CD4-positive, alpha-beta T cell (primary cell): ENCODE data around the gene C1QTNF3. TPM values are rescaled to one million over a fixed set of nuclear protein-coding genes. Genes with fewer than 3 reads are reported as not detected.

Experiments used
- ATAC-seq: fragments of 200-7000 bp; cut with Tn5 transposase; one replicate; pipeline ENCODE4 v1.10.0; 2022; ENCODE audit warnings: mild to moderate bottlenecking; ENCODE audit not compliant: poor library complexity
- CTCF ChIA-PET: fragments of 350-600 bp; sonication (Branson Sonifier 250); formaldehyde crosslinking; loops from one replicate; lab custom pipeline; 2021; ENCODE audit warnings: antibody characterized with exemption, inconsistent platforms; lab: Charles Lee
- POLR2A ChIA-PET: fragments of 350-600 bp; sonication (Branson Sonifier 250); formaldehyde crosslinking; loops from one replicate; lab custom pipeline; 2021; ENCODE audit warnings: antibody characterized with exemption, inconsistent platforms; lab: Charles Lee
- DNase-seq, 14 experiments: peaks; one replicate each; pipeline ENCODE4 v3.0.0-alpha.2; 2013 to 2020; ENCODE audit warnings: mixed read lengths in 2 of 14
- H3K27ac ChIP-seq, 2 donors: one replicate each; pipeline versions ENCODE4 v1.5.1 to v1.7.0; 2013; ENCODE audit warnings: low read length in 2 of 2, low read depth in 1 of 2, mild to moderate bottlenecking in 1 of 2
- H3K27me3 ChIP-seq, 2 experiments: 1 replicate in 1 of 2; 2 replicates in 1 of 2; pipeline versions ENCODE4 v1.6.1 to v1.7.0; 2013; ENCODE audit warnings: low read length in 2 of 2, control low read depth in 1 of 2, mild to moderate bottlenecking in 1 of 2, moderate library complexity in 1 of 2; ENCODE audit not compliant: insufficient read depth in 2 of 2, control insufficient read depth in 1 of 2
- H3K36me3 ChIP-seq: one replicate; pipeline ENCODE4 v1.6.1; 2013; ENCODE audit warnings: low read length, control low read depth; ENCODE audit not compliant: insufficient read depth
- H3K4me1 ChIP-seq: one replicate; pipeline ENCODE4 v1.6.1; 2013; ENCODE audit warnings: low read length, control low read depth; ENCODE audit not compliant: insufficient read depth
- H3K4me3 ChIP-seq: one replicate; pipeline ENCODE4 v1.5.1; 2013; ENCODE audit warnings: mild to moderate bottlenecking, low read length, moderate library complexity
- H3K9me3 ChIP-seq, 2 experiments: 1 replicate in 1 of 2; 2 replicates in 1 of 2; pipeline versions ENCODE4 v1.6.1 to v1.7.0; 2013; ENCODE audit warnings: low read length in 2 of 2, mild to moderate bottlenecking in 2 of 2, control low read depth in 1 of 2, moderate library complexity in 1 of 2; ENCODE audit not compliant: control insufficient read depth in 1 of 2, insufficient read depth in 1 of 2
- H3K27ac Mint-ChIP-seq: one replicate; pipeline ENCODE4 v1.8.0; 2020; ENCODE audit warnings: mixed read lengths
- H3K27me3 Mint-ChIP-seq: one replicate; pipeline ENCODE4 v1.8.0; 2021; ENCODE audit warnings: mixed read lengths
- H3K36me3 Mint-ChIP-seq: one replicate; pipeline ENCODE4 v1.8.0; 2021; ENCODE audit warnings: low read depth, mixed read lengths
- H3K4me1 Mint-ChIP-seq: one replicate; pipeline ENCODE4 v1.8.0; 2021; ENCODE audit warnings: low read depth, mixed read lengths
- H3K4me3 Mint-ChIP-seq: one replicate; pipeline ENCODE4 v1.8.0; 2020; ENCODE audit warnings: mild to moderate bottlenecking, mixed read lengths
- H3K9me3 Mint-ChIP-seq: one replicate; pipeline ENCODE4 v1.8.0; 2020; ENCODE audit warnings: mixed read lengths
- CTCF ChIP-seq: fragments of 200-600 bp; IDR thresholded peaks from one replicate; pipeline ENCODE4 v1.8.0; 2022; ENCODE audit warnings: antibody characterized with exemption, mild to moderate bottlenecking
- intact Hi-C, 2 experiments: fragments of 100-400 bp; cut with DNase I in 1 of 2; cut with micrococcal nuclease in 1 of 2; formaldehyde crosslinking; loops; one replicate each; pipeline versions ENCODE4 v1.15.1 to v1.9.0; 2023 to 2025; cut with DNase I, micrococcal nuclease
- total RNA-seq, 174 experiments: library from RNA in 2 of 174; stranded (reverse) in 2 of 174; gene quantifications; one replicate each; pipeline ENCODE4 v1.2.3 and lab custom pipeline; 2021 to 2026

The C1QTNF3 gene
- total RNA-seq, 2 experiments from 2014 or later: 2.9 to 3.2 TPM

DNA sequence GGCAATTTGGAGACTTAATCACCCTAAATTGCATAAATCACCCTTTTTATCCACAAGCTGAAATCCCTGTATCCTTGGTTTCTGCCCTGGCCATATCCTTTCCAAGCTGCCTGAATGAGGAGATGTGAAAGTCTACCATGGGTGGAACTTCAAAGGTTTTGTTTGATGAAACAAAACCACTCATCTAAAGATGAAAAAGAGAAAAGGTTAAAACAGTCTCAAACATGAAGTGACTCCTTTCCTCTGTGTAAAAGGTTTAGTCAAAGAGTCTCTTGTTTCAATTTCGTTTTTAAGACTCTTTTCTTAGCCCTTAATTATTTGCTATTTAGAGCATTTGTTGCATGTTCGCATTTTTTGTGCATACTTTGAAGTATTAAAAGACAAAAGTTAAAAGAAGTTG is 69.7 kb downstream of the C1QTNF3 start:
- no peak for TF ChIP-seq CTCF
- ChIA-PET POLR2A (no interaction called here), CTCF (no interaction called here)
- Mint-ChIP-seq H3K27me3 (no peaks in the 10 kb centered on the region), H3K27ac (no peak overlapping the region), H3K4me3 (no peak overlapping the region), H3K36me3 (no peaks in the 10 kb centered on the region), H3K9me3 (no peaks in the 10 kb centered on the region), H3K4me1 (no peaks in the 10 kb centered on the region)
- no peak for ATAC-seq
- Histone ChIP-seq H3K9me3 (no peaks in the 10 kb centered on the region), H3K27me3 (no peaks in the 10 kb centered on the region), H3K36me3 (no peaks in the 10 kb centered on the region), H3K27ac (no peak overlapping the region), H3K4me1 (no peaks in the 10 kb centered on the region), H3K4me3 (no peak overlapping the region)
- intact Hi-C loops: no loop called here
- no peak for DNase-seq

DNA sequence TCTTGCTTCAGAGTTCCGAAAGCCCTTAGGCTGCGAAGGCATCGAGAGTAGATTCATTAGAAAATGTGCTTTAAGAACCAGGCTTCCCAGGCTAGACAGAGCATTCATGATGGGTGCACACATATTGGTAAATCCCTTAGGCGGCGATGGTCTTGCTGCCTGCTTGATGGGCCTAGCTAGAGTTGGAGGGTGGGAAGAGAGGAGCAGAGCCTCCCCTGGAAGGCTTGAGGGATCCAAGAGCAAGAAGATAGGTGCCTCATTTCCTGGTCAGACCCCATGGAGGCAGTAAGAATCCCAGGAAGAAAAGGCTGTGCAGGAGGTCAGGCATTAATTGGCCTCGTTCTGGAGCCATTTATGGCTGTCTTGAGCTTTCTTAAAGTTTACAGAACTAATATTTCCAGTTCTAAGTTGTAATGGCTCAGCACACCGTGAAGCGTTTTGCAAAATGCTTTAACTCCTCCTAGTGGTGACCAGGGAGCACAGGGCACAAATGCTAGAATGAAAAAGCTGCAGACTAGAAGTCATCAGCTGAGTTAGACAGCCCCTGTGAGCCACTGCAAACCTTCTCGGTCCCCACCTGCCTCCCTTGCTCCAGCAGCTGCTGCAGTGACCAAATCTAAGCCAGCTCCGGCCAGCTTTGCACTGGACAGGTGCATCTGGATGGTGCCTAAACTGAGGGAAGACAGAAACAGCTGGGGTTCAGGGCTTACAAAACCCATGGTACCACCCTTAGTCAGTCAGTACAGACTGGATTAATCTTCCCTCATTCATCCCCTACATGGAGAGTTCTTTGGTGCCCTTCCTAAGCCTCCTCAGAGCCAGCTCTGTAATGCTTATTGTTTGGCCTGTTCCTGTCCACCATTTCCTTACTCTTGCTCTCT is 73.2 kb downstream of the C1QTNF3 start:
- ATAC-seq (peak; percentile 37), DNase-seq (peak in 3 of 14 experiments; percentile 12 to 35 (median 26))
- no peak overlapping the region for H3K27ac Mint-ChIP-seq
- intact Hi-C loops: no loop called here
- H3K4me3 Mint-ChIP-seq: no peak overlapping the region
- peaks cover 4% of the 10 kb centered on the region for H3K4me1 Mint-ChIP-seq
- Histone ChIP-seq H3K27ac (no peak overlapping the region), H3K4me1 (no peaks in the 10 kb centered on the region), H3K4me3 (no peak overlapping the region), H3K9me3 (no peaks in the 10 kb centered on the region), H3K36me3 (no peaks in the 10 kb centered on the region), H3K27me3 (no peaks in the 10 kb centered on the region)
- no peaks in the 10 kb centered on the region for H3K36me3 Mint-ChIP-seq
- no peaks in the 10 kb centered on the region for H3K9me3 Mint-ChIP-seq
- POLR2A ChIA-PET: interaction anchor here (0.6 to 1.0 kb wide), 2 partner anchors 9 to 534 kb away, joined by 3 read pairs; no protein-coding TSS in a partner anchor
- CTCF ChIA-PET: interaction anchor here (0.6 to 1.8 kb wide), 4 partner anchors 9 to 874 kb away, joined by 3 to 5 read pairs (median 4); no protein-coding TSS in a partner anchor
- peak; percentile 42 for TF ChIP-seq CTCF
- H3K27me3 Mint-ChIP-seq: no peaks in the 10 kb centered on the region

- Histone ChIP-seq H3K9me3 (no peaks in the 10 kb centered on the region), H3K27ac (no peak overlapping the region), H3K27me3 (no peaks in the 10 kb centered on the region), H3K4me1 (no peaks in the 10 kb centered on the region), H3K4me3 (no peak overlapping the region), H3K36me3 (no peaks in the 10 kb centered on the region)
- Mint-ChIP-seq H3K4me3 (no peak overlapping the region), H3K27me3 (no peaks in the 10 kb centered on the region), H3K9me3 (no peaks in the 10 kb centered on the region), H3K36me3 (no peaks in the 10 kb centered on the region), H3K27ac (no peak overlapping the region), H3K4me1 (peaks cover 13% of the 10 kb centered on the region)
- ChIA-PET POLR2A (interaction anchor here (0.7 kb wide), 1 partner anchor 529 kb away, joined by 3 read pairs; no protein-coding TSS in a partner anchor), CTCF (interaction anchor here (1.5 kb wide), 1 partner anchor 13 kb away, joined by 5 read pairs; no protein-coding TSS in a partner anchor)
- ATAC-seq: no peak
- no peak for TF ChIP-seq CTCF
- intact Hi-C loops: no loop called here
- DNase-seq: no peak
These were observed 74.6 kb downstream of the C1QTNF3 start for GRCh38 chr5:33968211-33969005.

Other genes starting within 250 kb of the C1QTNF3 start
- gene ADAMTS12, start 151.2 kb downstream of the C1QTNF3 start, total RNA-seq: under 1 TPM in 1 of 2 experiments, not detected in 1; 0.06 TPM
- not detected for gene RXFP3, start 106.8 kb downstream of the C1QTNF3 start, total RNA-seq
- gene SLC45A2, start 58.5 kb downstream of the C1QTNF3 start, total RNA-seq: not detected
- gene AMACR, start 35.2 kb downstream of the C1QTNF3 start, total RNA-seq: 1 to 10 TPM; 1.3 to 1.4 TPM